A673 (cell line): ENCODE measurements around the gene CACNA2D3.

Experiments
- CTCF ChIP-seq: fragments of 300-800, 200-600 bp; sonication (generic); conservative IDR thresholded peaks from 2 replicates; pipeline ENCODE4 v1.5.1; 2017; ENCODE audit warnings: low read depth, mild to moderate bottlenecking, antibody characterized with exemption, low read length, moderate library complexity, mixed read lengths
- EZH2 ChIP-seq: fragments of 200-600 bp; sonication (generic); IDR thresholded peaks from 2 replicates; pipeline ENCODE4 v1.6.1; 2017; ENCODE audit warnings: borderline replicate concordance, low read depth, mild to moderate bottlenecking, mixed read lengths, antibody characterized with exemption, low read length; ENCODE audit not compliant: poor library complexity, severe bottlenecking

DNA sequence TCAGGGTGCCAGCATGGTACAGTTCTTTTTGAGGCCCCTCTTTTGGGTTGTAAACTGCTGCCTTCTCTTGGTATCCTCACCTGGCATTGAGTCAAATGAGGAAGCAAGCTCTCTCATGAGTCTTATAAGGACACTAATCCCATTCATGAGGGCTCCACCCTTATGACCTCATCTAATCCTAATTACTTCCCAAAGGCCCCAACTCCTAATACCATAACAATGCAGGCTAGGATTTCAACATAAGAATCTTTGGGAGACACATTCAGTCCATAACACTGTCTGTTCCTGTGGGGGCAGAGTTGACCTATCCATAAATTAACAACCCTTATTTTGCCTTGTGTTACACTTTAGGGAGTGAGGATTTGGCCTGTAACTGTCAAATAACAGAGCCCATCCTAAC lies 527.2 kb downstream of the CACNA2D3 start:
- TF ChIP-seq CTCF, result no peak
- no peak for TF ChIP-seq EZH2
